Fibroblast of skin of scalp (primary cell): Measurements from ENCODE around the gene TRPC4.

Experiments
- DNase-seq: peaks from one replicate; pipeline ENCODE4 v3.0.0-alpha.2; 2013

TRPC4 gene

DNA sequence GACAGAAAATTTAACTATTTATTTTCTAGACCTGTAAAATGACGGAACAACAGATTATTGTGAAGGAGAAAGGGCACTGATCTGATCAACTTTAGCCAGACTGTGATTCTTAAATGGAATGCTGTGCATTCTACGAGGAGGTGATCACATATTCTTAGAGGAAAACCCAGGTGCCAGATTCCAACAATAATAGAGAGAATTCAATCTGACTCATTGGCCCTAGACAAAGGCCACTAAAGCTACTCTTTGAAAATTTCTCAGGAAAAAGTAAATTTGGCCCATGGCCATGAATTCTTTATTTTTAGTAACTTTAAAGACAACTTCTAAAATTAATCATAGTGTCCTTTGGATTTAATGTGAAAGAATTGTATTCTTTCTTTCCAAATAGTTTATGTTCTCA lies 212.4 kb downstream of the TRPC4 start:
- peak; percentile 71 for DNase-seq

DNA sequence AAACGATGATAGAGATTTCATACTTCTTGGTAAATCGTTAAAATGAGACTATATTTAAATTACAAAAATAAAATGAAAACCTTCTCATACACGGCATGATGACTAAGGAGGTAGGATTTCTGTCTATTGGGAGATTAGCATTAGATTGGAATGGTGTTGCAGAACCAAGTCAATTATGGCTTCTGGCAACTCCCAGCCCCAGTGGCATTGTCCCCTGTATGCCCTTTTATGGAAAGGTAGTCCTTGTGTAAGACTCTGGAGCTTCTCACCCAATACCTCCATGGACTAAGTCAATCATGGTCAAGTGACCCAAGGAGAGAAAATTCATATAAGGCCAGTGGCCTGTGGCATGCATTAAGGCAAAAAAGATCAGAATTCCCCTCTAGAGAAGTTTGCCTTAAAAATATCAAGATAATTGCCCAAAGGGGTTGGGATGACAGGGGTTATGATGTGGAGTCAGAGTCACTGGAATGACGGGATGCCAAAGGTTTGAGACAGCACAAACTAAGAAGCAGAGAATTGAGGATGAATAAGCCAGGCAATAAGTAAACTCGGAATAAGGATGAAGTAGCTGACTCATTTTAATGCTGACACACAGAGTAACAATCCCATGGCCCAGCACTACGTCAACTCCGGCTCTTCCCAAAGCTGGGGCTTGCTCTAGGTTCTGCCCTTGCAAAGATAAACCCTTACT lies 213.2 kb downstream of the TRPC4 start:
- DNase-seq = peak; percentile 98

DNA sequence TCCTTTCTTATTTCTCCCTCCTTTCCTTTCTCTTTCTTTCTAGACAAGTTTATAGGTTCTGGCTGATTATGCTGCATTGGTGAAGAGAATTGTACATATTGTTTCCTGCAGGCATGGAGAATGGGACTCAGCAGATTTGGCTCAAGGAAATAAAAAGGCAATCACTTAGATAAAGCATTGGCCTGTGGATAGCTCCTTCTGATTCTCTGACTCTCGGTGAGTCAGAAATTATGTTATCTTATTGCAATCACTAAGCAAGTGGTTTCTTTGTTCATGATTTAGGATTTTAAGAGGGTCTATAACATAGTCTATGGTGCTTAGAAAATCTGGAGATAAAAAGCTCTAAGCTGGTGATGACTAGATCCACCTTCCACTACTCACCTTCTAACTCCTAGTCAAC lies 217.0 kb downstream of the TRPC4 start:
- no peak for DNase-seq

DNA sequence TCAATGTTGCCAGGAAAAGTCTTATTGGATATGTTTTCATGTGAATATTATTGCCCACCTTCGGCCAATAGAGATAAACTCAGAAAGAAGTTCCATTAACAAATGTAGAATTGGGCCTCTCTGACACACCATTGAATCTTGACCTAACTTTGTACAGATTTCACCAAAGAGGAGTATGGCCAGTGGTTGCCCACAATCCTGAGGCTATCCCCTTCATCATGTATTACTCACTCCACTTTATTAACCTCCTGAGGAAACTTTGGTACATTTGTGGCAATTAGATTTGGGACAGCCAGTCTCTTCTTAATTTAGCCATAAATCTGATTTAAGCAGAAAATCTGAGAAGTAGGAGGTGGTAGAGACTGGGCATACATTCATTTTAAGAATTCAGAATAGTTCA lies 217.7 kb downstream of the TRPC4 start:
- DNase-seq = no peak

DNA sequence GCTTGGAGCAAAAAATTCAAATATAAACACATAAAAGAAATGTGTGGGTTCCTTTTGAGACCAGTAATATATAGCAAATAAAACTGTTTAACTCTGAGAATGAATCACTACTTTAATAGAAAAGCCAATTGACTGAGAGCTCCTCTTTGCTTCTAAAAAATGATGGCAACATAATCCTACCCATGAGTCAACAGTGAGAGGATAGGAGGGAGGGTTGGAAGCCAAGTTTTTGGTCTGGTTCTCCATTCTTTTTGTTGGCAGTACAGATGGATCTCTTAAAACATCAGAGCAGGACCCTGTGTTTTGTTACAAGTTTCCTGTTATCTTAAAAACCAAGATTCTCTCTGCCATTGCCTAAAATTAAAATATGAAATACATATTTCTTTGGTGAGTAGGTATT lies 221.0 kb downstream of the TRPC4 start:
- peak; percentile 69 for DNase-seq

DNA sequence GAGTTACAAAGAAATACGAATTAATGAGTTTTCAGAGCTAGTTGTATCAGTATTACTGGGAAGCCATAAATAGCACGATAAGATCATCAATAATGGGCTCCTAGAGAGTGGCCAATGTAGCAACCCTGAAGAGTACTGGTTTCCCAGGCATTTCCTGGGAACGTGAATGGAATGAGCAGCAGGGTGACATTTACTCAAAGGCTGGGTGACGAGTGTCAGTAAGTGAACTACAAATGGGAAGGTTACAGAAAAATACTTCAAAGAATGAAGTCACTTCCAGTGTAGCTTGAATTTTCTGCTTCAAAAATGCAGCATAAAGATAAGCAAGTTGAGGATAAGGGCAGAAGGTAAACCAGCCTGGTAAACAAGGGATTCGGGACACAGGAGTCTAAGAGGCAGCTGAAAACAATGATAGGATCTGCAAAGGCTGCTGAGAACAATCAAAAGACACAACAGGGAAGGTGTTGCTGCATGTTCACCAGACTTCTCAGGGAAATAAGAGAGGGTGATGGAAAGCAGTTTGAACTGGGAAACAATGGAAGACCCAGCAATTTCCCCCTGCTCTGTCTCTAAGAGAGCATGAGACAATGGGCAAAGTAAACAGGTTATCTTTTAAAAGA lies 222.4 kb downstream of the TRPC4 start:
- no peak for DNase-seq

DNA sequence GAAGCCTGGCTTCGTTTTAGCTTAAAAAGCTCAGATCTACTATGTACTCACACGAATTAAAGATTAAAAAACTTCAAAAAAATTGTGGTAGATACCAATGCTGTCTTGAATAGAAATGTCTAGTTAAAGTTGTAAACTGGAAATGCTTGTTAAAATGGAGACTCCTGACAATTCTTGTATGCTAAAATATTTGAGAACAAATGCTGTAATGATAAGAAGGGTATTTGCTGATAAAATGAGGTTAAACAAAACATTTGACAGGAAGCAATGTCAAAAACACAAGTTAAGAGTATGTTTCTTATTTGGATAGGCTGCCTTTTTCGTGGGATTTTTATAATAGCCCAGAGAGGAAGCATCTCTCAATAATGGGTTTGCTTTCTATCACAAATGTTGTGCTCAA lies 223.0 kb downstream of the TRPC4 start:
- no peak for DNase-seq

DNA sequence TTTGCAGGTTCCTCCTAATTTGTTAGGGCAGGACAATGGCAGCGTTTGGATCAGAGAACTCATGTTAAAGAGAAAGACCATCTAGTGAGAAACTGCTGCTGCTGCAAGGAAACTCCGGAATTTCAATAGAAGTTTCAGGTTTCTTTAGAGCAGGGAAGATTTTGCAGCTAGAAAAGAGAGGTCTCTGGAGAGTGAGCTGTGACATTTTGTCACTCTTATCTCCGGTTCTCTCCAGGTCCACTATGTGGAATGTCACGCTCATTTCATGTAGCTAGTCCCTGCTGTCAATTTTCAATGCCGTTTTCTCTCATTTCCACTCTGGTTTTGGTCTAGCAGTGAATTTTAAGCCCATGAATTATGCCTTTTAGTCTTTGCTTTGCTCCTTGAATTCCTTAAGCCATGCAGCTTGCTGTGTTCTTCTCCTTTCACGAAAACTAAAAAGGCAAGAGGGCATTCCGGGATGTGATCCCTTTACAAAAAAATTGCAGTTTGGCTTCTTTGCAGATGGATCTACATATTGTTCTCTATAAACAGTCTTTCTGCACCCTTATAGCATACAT lies 224.3 kb downstream of the TRPC4 start:
- no peak for DNase-seq

DNA sequence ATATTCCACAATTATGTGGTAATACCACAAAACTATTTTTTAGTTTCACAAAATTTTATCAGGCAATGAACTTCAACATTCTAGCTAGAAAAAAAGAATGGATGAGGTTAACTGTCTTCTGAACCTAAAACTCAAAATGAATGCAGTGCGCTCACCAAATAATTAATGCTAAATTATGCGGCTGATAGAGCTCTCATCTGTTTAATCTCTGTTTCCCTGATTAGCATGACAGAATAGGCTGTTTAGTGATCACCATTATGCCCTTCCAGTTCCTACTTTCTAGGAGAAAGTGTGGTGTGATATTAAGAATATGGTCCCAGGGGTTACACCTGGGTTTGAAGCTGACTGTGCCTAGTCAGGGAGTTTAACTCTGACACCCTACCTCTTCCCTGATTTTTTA lies 228.2 kb downstream of the TRPC4 start:
- DNase-seq = no peak

DNA sequence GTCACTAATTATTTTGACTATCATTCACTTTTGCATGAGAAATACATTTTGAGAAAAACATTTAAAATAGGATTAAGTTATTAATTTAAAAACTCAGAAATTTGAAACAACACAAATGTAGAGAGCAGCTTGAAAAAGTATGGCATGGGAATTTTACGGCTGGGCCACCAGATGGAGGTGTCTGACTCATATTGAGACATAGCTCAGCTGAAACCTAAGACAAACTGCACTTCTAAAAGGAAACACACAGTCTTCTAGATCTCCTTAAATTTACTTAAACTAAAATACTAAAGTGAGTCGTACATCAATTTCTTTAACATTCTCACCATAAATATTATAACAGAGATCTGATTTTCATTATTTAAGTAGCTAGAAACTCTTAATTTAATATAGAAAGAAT lies 229.1 kb downstream of the TRPC4 start:
- peak; percentile 75 for DNase-seq

DNA sequence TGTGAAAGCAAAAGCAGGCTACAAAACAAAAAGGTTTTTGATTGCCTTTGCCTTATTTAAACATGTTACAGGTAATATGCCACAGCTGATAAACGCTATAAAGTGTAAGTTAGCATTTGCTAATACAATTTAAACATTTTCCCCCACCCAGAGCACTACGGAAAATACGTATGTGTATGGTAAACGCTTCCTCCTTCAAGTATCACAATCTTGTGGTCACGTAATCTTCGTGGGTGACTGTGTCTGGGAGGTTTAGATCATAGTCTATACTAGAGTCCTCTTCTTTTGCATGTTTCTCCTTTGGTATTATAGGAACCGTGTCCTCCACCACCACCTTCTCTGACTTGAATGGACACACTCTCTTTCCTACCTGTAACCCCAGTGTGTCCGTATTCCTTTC lies 232.9 kb downstream of the TRPC4 start:
- no peak for DNase-seq

DNA sequence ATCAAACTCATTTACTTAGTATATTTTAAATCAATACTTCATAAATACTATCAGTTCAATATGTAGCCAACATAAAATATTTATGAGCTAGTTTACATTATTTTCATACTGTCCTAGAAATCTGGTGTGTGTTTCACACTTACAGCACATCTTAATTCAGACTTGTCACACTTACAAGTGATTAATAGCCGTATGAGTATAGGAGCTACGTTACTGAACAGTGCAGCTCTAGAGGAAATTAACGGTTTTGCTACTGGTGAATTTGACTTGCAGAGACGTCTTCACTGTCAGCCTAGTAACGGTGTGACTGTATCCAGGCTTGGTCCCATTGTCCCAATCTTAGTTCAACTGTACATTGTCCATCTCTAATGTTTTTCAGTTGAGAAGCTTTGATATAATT lies 237.3 kb downstream of the TRPC4 start:
- DNase-seq = no peak

DNA sequence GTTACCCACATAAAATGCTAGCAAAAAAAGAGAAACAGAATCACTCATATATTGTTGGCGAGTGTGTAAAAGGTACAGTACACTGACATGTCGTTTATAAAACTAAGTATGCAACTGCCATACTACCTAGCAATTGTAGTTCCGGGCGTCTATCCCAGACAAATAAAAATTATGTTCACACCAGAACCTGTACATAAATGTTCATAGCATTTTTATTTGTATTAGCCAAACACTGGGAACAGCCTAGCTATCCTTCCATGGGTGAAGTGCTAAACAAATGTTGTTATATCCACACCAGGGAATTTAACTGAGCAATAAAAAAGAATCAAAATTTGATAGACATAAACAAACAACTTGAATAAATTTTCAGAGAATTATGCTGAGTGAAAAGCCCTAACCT lies 242.1 kb downstream of the TRPC4 start:
- DNase-seq = no peak

DNA sequence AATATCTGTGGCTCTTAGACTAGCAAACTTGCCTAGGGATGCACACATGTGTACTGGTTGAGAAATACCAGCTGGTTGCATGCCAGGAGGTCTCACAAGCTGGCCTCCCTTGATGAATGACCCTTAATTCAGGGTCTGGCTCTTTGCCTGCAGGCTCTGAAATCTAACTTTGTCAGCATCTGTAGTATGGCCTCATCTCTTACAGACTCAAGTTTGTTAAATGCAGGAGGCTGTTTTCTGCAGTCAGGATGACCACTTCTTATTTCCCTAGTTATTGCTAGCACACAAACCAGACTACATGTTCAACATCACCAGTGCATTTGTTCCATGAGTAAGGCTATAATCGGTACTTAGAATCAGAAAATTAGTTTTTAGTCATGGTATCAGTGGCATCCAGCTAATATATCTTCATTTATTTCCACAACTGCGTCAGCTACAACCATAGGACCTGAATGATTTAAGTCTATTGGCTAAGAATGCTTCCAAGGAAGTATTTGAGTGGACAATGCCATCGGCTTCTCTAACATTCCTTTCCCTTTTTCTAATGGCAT lies 247.7 kb downstream of the TRPC4 start:
- peak; percentile 65 for DNase-seq

DNA sequence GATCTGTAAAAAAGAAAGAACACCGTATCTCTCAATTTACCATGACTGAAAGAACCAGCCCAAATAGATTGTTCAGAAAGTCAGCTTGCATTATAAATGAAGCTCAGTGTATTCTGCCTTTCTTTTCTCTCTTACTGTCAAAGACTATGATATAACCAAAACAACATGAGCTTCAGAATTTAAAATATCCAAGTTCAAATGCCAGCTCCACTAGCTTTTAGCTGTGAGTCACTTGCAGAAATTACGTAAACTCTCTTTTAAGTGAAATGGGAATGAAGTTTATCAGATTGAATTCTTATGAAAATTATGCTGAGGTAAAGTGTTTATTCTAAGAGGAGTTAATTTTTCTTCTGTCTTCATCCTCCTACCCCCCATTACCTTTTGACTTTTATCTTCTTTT lies 251.0 kb downstream of the TRPC4 start:
- DNase-seq = peak; percentile 86

DNA sequence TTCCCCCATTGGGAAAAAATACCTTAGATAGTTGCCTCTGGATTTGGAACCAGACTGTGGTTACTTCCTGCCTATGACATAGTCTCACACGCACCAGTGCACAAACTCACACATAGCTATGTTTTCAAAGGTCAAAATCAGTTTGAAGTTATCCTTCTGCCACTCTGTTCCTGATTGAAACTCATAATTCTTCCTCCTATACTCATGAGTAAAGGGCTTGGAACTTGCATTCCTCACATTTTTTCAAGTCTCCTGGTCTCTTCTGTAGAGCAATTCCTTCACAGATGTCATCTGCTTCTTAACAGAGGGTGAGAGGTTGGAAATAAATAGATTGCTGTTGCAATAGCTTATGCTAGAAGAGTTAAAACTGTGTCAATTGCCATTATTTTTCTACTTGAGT lies 252.4 kb downstream of the TRPC4 start:
- peak; percentile 97 for DNase-seq

DNA sequence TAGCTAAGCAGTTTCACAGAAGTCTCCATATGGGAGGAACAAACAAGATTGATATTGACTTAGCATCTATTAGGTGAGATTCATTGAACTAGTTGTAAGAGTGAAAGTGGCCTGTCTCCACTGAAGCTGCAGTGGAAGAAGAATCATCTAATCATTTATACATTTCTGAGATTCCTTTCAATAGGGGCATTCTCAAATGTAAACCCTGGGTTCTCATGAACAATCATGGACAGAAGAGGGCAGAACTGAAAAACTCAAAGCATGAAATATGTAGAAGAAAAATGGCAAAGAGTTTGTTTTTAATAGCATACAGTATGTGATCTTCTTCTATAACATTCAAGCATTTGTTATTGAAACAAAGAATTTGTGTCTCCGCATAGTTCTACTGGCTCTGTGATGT lies 253.4 kb downstream of the TRPC4 start:
- DNase-seq = peak; percentile 74

DNA sequence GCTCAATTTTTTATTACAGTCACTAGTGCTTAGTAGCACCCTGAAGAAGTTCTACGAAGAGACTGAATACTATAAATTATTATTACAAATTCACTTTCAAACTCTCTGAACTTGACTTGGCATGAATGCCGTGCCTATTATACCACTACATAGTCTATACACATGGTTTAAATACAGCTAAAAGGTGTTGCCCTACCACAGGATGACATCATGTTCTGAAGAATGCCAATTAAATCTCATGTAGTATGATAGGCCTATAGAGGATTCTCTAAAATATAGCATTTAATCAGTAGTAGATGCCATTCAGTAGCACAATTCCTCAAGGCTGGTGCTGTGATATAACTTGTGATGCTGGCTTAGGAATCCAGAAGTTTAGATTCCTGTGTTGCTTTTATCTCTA lies 254.3 kb downstream of the TRPC4 start:
- DNase-seq = peak; percentile 45

DNA sequence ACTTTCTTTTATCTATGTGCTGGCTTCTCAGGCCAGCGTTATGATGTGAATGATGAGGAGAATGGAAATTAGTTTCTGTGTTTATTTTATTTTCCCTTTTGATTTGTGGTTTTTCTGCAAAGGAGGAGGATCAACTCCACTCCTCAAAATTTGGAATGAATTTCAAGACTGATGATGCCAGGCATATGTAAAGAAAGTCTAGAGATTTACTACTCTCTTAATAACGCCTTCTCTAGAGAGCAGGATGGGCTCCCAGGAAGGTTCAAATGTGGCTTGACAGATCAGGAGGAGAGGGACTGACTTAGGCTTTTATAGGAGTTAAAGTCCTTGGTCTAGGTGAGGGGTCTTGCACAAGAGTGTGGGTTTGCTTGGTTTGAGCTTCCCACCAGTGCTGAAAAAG lies 255.9 kb downstream of the TRPC4 start:
- no peak for DNase-seq

DNA sequence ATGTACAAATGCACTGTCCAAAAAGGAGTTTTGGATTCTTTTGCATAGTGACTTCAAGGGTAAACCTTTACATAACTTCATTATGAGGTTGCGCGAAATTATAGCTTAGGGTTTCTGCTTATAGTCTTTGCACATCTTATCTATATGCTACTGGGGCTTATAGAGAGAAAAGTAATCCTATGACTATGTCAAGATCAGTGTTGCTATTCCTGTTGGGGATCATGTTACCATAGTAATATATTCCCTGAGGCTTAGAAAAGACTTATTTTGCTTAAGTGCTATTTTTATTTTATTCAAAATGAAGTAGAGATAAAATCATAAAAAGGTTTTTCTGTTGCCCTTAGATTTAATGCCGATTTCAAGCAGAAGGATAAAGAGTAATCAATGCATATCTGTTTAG lies 256.3 kb downstream of the TRPC4 start:
- DNase-seq = no peak

DNA sequence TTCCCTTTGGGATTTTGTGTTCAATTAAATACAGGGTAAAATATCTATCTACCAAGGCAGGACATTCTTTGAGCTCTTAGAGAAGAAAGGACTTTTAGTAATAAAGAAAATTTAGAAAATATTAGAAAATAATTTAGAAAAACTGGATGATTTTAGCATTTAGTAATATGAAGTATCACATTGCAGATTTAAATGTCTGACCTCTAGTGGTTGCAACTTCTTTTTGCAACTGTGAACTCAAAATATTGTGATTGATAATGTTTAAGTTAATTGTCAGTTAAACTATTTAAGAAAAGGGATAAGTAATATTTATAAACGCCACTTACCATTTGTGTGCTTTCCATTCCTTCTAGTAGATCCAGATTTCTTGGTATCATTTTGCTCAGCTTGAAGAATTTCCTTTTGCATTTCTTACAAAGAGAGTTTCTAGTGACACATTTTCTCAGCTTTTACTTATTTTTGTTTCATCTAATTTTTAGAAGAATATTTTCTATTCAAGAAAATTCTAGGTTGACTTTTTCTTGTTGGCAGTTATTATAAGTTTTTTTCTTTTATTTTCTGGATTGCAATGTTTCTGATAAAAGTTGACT lies 260.7 kb downstream of the TRPC4 start:
- DNase-seq = no peak

DNA sequence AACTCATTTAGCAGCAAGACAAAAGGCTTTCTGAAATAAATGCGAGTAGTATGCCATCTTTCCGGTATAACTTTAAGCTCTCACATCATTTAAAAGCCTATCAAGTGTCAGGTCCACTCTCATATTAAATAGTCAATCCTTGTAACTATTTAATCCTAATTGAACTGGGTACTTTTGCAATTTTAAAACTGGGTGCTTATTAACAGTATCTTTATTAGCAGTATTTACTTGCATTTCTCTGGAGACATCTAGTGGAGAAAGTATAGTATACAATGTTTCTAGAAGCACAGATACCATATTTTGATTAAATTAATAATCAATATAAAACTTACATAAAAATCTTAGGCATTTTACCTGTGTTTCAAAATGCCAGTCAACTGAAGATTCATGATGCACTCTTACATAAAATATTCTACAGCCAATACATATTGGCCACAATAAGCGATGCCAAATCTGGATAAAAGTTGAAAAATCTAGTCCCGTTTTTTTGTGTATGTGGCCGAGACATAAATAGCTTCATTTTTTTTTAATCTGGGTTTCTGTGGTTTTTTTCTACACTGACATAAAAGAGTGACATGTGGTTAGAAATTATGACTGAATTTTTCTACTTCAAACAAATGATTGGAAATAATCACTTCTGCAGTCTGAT lies 266.7 kb downstream of the TRPC4 start:
- peak; percentile 52 for DNase-seq
